GM19239 (cell line): ENCODE measurements around the gene RNGTT.

Experiments
- DNase-seq: peaks from one replicate; pipeline ENCODE4 v3.0.0; 2011; ENCODE audit warnings: low spot score; ENCODE audit not compliant: insufficient read length
- FAIRE-seq: peaks from 2 replicates; lab custom pipeline; 2011; peaks lifted over from hg19 to GRCh38; lab: Jason Lieb, UNC

RNGTT gene

GRCh38 chr6:88629838-88630494 is 333.5 kb downstream of the RNGTT start:
- no peak for DNase-seq
- FAIRE-seq: no peak

- DNase-seq: no peak
- FAIRE-seq: no peak
Observed at GRCh38 chr6:88626460-88626859, 337.0 kb downstream of the RNGTT start.

- no peak for FAIRE-seq
Observed at GRCh38 chr6:88623531-88623930, 339.9 kb downstream of the RNGTT start.

GRCh38 chr6:88619951-88620350 is 343.5 kb downstream of the RNGTT start:
- DNase-seq (no peak), FAIRE-seq (no peak)

More at GRCh38 chr6:88623531-88623930, 339.9 kb downstream of the RNGTT start:
- no peak for DNase-seq

GRCh38 chr6:88616380-88616779 is 347.0 kb downstream of the RNGTT start:
- DNase-seq: no peak
- no peak for FAIRE-seq

- FAIRE-seq (no peak), DNase-seq (no peak)
Observed at GRCh38 chr6:88614316-88614877, 349.0 kb downstream of the RNGTT start.

- no peak for FAIRE-seq
Observed at GRCh38 chr6:88612631-88613030, 350.8 kb downstream of the RNGTT start.

GRCh38 chr6:88611721-88612120 is 351.7 kb downstream of the RNGTT start:
- no peak for FAIRE-seq

More at GRCh38 chr6:88612631-88613030, 350.8 kb downstream of the RNGTT start:
- no peak for DNase-seq

GRCh38 chr6:88609983-88610382 is 353.4 kb downstream of the RNGTT start:
- no peak for FAIRE-seq
- no peak for DNase-seq

More at GRCh38 chr6:88611721-88612120, 351.7 kb downstream of the RNGTT start:
- DNase-seq: no peak

GRCh38 chr6:88605271-88605670 is 358.1 kb downstream of the RNGTT start:
- no peak for DNase-seq
- FAIRE-seq: no peak

- FAIRE-seq: no peak
- no peak for DNase-seq
Observed at GRCh38 chr6:88599571-88599970, 363.8 kb downstream of the RNGTT start.

- no peak for DNase-seq
- FAIRE-seq: no peak
Observed at GRCh38 chr6:88596801-88597200, 366.6 kb downstream of the RNGTT start.

- DNase-seq: no peak
- no peak for FAIRE-seq
Observed at GRCh38 chr6:88588938-88589337, 374.5 kb downstream of the RNGTT start.

GRCh38 chr6:88587150-88587520 is 376.3 kb downstream of the RNGTT start:
- FAIRE-seq (no peak), DNase-seq (no peak)

- no peak for FAIRE-seq
Observed at GRCh38 chr6:88586371-88587149, 376.9 kb downstream of the RNGTT start.

GRCh38 chr6:88585276-88585692 is 378.1 kb downstream of the RNGTT start:
- DNase-seq: no peak
- no peak for FAIRE-seq

More at GRCh38 chr6:88586371-88587149, 376.9 kb downstream of the RNGTT start:
- no peak for DNase-seq

- DNase-seq (no peak), FAIRE-seq (no peak)
Observed at GRCh38 chr6:88584581-88585275, 378.7 kb downstream of the RNGTT start.

GRCh38 chr6:88577461-88577860 is 386.0 kb downstream of the RNGTT start:
- DNase-seq (no peak), FAIRE-seq (no peak)

- no peak for DNase-seq
- no peak for FAIRE-seq
Observed at GRCh38 chr6:88575536-88575935, 387.9 kb downstream of the RNGTT start.

GRCh38 chr6:88574651-88575050 is 388.8 kb downstream of the RNGTT start:
- no peak for DNase-seq
- no peak for FAIRE-seq

GRCh38 chr6:88574031-88574430 is 389.4 kb downstream of the RNGTT start:
- DNase-seq: no peak
- FAIRE-seq: no peak
